GM19438 (cell line): ENCODE data around the gene XRCC5.

Source experiments
- ATAC-seq: cut with Tn5 transposase; IDR thresholded peaks from one replicate; pipeline ENCODE4 v1.9.1; 2021; ENCODE audit warnings: low read depth; ENCODE audit not compliant: unreplicated experiment

Gene XRCC5

GRCh38 chr2:216147172-216148131, 38.3 kb downstream of the XRCC5 start:
- no peak for ATAC-seq

GRCh38 chr2:216148983-216149382, 39.8 kb downstream of the XRCC5 start:
- ATAC-seq, result no peak

- ATAC-seq, result no peak
Observed at GRCh38 chr2:216149741-216150140, 40.6 kb downstream of the XRCC5 start.

- no peak for ATAC-seq
Observed at GRCh38 chr2:216151313-216152025, 42.3 kb downstream of the XRCC5 start.

- ATAC-seq, result no peak
Observed at GRCh38 chr2:216155954-216156353, 46.8 kb downstream of the XRCC5 start.

GRCh38 chr2:216156822-216157221, 47.7 kb downstream of the XRCC5 start:
- no peak for ATAC-seq

GRCh38 chr2:216159144-216159543, 50.0 kb downstream of the XRCC5 start:
- ATAC-seq, result no peak

GRCh38 chr2:216159646-216160045, 50.5 kb downstream of the XRCC5 start:
- ATAC-seq, result no peak

GRCh38 chr2:216160786-216161185, 51.6 kb downstream of the XRCC5 start:
- ATAC-seq, result no peak

- no peak for ATAC-seq
Observed at GRCh38 chr2:216161967-216162366, 52.8 kb downstream of the XRCC5 start.

- ATAC-seq, result no peak
Observed at GRCh38 chr2:216163518-216163917, 54.4 kb downstream of the XRCC5 start.

GRCh38 chr2:216164087-216164486, 54.9 kb downstream of the XRCC5 start:
- ATAC-seq, result no peak

- ATAC-seq, result no peak
Observed at GRCh38 chr2:216164576-216164975, 55.4 kb downstream of the XRCC5 start.

- ATAC-seq, result no peak
Observed at GRCh38 chr2:216165711-216166110, 56.6 kb downstream of the XRCC5 start.

GRCh38 chr2:216169087-216169486, 59.9 kb downstream of the XRCC5 start:
- no peak for ATAC-seq

- ATAC-seq, result no peak
Observed at GRCh38 chr2:216170076-216170763, 61.1 kb downstream of the XRCC5 start.

GRCh38 chr2:216171011-216171410, 61.9 kb downstream of the XRCC5 start:
- no peak for ATAC-seq

GRCh38 chr2:216172493-216172892, 63.3 kb downstream of the XRCC5 start:
- ATAC-seq, result no peak

GRCh38 chr2:216179015-216179414, 69.9 kb downstream of the XRCC5 start:
- no peak for ATAC-seq

- no peak for ATAC-seq
Observed at GRCh38 chr2:216181351-216181750, 72.2 kb downstream of the XRCC5 start.

- no peak for ATAC-seq
Observed at GRCh38 chr2:216181953-216182461, 72.9 kb downstream of the XRCC5 start.
